Ovary (tissue), 3 donors: ENCODE results near the gene YIPF7.

ENCODE experiments used
- CTCF ChIP-seq, 3 donors: fragments of 450-650 bp in 2 of 3; fragments of 200-600 bp in 1 of 3; IDR thresholded peaks; one replicate each; pipeline versions ENCODE4 v1.5.1 to v1.8.0; 2016 to 2022; ENCODE audit warnings: antibody characterized with exemption in 3 of 3, mild to moderate bottlenecking in 1 of 3
- POLR2A ChIP-seq: fragments of 450-650 bp; IDR thresholded peaks from one replicate; pipeline ENCODE4 v1.6.1; 2017; ENCODE audit warnings: antibody characterized with exemption, mild to moderate bottlenecking, moderate library complexity
- donor health status: DM: no; HTN: no; CAD: no.

DNA sequence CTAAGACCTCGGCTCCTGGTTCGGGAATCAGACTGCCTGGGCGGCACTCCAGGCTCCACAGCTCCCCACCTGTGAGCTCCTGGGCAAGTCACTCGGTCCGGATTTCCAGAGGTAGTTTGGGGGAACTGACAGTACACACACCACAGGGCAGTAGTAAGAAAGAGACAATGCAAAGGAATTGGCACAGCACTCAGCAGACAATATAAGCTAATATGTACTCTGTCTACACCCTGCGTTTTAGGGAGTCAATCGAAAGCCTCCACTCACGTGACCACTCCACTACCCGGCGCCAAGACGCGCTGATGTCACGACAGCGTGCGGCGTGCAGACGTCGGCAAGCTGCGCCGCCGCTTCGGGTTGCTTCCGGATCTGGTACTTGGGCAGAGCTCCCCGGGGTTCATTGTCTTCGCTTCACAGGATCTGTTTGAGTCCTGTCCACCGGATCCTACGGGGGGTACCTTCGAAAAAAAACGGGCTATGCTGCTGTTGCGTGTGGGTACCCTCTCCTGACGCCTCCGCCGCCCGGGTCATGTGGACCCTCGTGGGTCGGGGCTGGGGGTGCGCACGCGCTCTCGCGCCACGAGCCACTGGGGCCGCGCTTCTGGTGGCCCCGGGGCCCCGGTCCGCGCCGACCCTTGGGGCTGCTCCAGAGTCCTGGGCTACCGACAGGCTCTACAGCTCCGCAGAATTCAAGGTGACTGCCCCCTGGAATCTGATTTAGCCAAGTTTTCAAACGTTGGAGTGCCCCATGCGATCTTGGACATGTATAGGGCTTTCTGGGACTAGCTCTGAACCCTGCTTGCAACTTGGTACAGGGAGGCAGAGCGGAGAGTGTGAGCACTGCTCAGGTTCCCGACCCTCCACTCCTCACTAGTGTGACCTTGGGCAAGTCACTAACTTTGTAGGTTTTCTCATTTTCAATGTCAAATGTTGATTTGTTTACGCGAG, 26.9 kb upstream of the YIPF7 start, which contains the start of gene GUF1:
- TF ChIP-seq CTCF (IDR thresholded peaks at IDR 0.05) = no peak
- peak; percentile 62 for TF ChIP-seq POLR2A
